Measurements from ENCODE around the gene RPLP1. TPM values are rescaled to one million over a fixed set of nuclear protein-coding genes. Genes with fewer than 3 reads are reported as not detected.

RPLP1 gene
- total RNA-seq, 1 donor from 2014 or later = 96.3 TPM

DNA sequence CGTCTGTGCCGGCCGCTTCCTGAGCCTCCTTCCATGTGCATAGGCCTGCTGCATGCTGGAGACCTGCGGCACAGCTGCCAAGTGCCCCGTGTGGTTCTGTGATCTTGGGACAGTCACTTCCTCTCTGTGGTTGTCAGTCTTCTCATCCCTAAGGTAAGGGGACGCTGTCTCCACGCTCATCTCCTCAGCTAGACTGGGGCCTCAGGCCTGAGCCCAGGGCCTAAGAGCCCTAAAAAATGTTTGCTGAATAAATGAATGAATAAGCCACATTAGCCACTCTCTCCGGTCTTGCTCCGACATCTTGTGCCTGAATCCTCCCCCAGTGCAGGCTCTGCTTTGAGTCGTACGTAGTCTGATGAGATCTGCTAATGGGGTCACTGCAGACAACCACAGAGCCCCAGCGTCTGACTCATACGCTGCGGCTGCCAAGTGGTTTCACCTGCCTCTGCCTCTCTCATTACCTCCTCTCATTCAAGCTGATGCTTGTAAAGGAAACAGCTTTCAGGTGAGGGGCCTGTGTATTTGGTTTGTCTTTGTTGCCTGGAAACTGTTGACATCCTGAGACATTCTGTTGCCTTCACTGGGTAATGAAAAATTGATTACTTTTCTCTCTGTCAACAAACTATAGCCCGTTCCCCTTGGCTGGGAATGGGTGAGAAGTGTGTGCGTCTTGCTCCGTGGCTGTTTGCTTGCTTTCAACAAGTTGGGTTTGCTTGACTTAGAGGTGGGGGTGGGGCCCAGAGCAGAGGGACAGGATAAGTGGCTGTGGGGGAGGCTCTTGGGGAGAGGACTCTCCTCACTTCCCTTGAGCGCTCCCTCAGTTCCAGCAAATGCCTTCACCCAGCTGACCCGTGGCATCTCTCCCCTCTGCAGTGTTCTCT is 15.9 kb downstream of the RPLP1 start:
- DNase-seq (ENCODE audit: low read depth, low spot score) = no peak

DNA sequence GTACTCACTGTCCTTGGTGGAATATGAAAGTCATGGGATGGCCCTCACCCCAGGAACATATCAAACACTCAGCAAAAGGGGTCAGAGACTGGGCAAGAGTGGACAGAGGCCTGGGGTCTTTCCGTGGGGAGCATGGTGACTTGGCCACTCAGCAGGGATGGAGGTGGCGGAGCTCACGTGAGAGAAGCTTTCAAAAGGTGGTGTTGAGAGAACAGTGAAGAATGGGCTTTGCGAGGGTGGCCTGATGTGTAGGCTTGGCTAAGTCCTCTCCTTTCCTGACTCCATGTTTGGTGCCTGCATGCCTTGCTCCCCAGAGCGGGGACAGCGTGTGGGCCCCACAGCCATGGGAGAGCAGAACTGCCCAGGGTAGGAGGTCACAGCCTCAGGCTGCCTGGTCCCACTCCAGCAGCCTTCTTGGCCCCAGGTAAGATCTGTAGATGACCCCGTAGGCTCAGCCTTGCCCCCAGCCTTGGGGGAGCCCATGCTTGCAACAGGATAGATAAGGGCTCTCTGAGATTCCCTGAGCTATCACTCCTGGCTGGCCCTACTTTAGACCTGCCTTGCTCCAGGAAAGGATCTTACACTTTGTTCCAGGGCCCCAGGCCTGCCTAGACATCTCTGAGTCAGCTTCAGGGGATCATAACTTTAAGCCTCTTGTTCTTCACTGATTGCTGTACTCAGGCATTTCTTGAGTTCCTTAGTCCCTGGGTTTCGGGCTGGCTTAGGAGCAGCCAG is 17.0 kb downstream of the RPLP1 start:
- no peak for DNase-seq (ENCODE audit: low read depth, low spot score)

GRCh38 chr15:69472046-69472445 is 19.4 kb downstream of the RPLP1 start:
- no peak for DNase-seq (ENCODE audit: low read depth, low spot score)

DNA sequence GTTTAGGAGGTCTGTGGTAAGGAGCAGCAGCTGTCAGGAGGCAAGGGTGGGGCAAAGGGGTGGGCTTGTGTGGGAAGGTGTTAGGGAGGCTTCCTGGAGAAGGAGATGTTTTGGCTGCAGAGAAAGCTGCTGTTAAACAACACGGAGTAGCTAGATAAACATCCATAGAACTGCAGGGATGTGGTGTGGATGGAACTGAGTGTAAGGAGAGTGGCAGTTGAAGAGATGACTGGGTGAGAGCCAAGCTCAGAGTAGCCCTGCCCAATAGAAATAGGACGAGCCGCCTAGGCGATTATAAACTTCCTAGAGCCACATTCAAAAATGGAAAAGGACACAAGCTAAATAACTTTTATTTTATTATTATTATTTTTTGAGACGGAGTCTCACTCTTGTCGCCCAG is 19.9 kb downstream of the RPLP1 start:
- no peak for DNase-seq (ENCODE audit: low read depth, low spot score)

DNA sequence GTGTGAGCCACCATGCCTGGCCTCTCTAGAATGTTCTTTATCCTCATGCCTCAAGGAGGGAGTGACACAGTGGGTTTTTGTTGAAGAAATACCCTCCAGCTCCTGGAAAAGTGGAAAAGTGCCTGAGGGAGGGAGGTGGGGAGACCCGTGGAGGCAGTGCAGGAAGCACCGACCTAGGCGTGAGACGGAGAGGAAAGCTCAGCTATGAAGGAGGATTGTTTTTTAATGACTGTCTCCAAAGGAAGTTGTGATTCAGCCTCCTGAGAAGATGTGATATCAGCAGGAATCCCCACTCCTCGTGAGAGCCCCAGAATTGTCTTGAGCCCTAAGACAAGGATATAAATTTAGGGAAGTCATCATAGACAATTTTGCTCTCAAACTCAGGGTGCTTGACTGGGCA is 21.7 kb downstream of the RPLP1 start:
- no peak for DNase-seq (ENCODE audit: low read depth, low spot score)

- no peak for DNase-seq (ENCODE audit: low read depth, low spot score)
Observed at GRCh38 chr15:69474846-69475455, 22.3 kb downstream of the RPLP1 start.

GRCh38 chr15:69475769-69476358 is 23.2 kb downstream of the RPLP1 start:
- DNase-seq (ENCODE audit: low read depth, low spot score) = no peak

DNA sequence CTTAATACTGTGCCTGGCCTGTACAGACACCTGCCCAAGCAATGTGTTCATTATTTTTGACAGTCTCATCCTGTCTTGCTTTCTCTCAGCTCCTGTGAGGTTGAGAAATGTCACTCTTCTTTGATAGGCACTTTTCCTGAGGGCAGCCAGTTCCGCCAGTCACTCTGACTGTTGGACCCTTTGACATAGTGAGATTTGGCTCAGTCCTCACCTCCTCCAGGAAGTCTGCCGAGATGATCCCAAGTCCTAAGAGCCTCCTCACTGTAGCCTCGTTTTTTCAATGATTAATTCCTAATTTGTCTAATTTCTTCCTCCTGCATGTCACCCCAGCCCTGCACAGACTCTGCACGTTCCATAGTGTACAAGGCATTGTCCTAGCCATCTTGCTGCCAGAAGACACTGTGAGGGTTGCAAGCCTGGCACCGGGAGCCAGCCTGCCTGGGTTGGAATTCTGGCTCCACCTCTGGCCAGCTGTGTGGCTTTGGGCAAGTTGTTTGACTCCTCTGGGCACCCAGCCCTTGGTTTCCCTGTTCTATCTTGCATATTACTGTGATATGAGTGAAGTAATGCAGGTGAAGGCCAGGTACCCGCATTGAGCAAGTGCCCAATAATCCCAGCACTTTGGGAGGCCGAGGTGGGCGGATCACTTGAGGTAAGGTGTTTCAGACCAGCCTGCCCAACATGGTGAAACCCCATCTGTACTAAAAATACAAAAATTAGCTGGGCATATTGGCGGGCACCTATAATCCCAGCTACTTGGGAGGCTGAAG is 24.3 kb downstream of the RPLP1 start:
- DNase-seq (ENCODE audit: low read depth, low spot score) = no peak

DNA sequence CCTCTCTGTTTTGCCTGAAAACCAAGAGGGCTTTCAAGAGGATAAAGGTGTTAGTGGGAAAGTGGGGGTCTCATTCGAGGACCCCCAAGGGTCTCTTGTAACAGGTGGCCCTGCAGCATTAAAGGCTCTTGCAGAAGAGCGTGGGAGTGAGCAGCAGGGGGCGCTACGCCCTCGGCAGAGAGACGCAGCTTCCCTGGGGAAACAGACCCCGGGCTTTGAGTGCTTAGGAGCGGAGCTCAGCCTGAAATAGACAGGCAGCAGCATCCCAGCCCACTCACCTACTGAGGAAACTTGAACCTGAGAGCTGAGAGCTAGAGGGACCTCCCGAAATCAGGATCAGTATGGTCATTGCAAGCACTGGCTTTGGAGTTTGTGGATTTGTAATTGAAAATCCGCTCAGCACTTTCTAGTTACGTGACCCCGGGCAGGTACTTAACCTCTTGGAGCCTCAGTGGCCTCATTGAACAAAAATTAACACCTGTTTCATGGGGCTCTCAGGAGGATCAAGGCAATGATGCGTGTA is 25.7 kb downstream of the RPLP1 start:
- no peak for DNase-seq (ENCODE audit: low read depth, low spot score)

- no peak for DNase-seq (ENCODE audit: low read depth, low spot score)
Observed at GRCh38 chr15:69479081-69479480, 26.5 kb downstream of the RPLP1 start.

DNA sequence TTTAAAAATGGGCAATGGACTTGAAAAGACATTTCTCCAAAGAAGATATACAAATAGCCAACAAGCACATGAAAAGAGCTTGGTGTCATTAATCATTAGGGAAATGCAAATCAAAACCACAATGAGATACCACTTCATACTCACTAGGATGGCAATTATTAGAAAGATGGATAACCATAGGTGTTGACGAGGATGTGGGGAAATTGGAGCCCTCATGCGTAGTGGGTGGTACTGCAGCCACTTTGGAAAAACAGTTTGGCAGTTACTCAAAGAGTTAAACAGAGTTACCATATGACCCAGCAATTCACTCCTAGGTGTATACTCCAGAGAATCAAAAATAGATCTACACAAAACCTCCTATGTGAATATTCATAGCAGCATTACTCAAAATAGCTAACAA is 27.4 kb downstream of the RPLP1 start:
- no peak for DNase-seq (ENCODE audit: low read depth, low spot score)

GRCh38 chr15:69480932-69481331 is 28.3 kb downstream of the RPLP1 start:
- no peak for DNase-seq (ENCODE audit: low read depth, low spot score)

DNA sequence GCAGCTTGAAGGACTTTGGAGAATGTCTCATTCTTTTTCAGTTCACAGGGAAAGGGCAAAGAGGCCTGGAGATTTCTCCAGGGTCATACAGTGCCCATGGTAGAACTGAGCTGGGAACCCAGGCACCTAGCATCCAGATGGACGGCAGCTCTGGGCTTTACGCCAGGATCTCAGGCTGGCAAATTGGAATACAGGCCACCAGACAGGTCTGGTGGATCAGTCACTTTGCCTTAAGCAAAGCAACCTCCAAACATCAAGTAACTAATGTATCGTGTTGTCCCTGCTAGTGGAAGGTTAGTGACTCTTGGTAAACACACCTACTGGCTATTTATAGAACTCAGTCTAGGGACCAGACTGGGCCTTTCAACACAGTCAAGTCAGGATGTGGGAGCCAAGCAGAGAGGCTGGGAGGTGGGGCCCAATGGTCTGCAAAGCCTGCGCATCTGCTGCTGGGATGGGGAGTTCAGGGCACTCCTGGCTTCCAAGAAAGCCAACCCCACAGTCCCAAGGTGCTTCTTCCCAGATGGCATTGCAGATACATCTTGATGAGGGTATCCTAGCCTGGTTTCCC is 30.2 kb downstream of the RPLP1 start:
- no peak for DNase-seq (ENCODE audit: low read depth, low spot score)

- DNase-seq (ENCODE audit: low read depth, low spot score) = no peak
Observed at GRCh38 chr15:69484837-69485236, 32.2 kb downstream of the RPLP1 start.

DNA sequence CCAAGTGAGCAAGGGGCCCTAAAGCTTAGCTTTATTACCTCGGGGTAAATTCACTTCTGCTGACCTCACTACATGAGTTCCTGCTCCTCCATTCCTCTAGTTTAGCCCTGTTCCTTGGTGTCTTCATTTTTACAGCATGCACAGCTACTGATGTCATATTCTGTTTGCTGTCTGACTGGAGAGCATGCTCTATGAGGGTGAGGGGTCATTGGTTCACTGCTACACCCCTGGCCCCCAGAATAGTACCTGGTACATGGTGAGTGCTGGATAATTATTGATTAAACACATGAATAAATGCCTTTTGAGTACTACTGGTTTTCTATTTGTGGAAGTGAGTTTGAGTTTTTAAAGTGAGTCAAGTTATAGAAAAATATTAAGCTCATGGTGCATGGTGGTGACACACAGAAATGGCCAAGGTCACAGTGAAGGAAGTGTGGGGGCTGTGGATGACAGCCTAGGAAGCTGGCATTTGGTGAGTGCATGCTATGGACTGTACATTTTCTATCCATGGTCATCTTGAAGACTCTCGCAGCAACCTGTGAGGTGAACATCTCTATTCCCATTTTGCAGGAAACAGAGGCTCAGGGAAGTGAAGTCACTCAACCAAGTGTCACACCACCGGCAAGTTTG is 34.0 kb downstream of the RPLP1 start:
- DNase-seq (ENCODE audit: low read depth, low spot score) = no peak

DNA sequence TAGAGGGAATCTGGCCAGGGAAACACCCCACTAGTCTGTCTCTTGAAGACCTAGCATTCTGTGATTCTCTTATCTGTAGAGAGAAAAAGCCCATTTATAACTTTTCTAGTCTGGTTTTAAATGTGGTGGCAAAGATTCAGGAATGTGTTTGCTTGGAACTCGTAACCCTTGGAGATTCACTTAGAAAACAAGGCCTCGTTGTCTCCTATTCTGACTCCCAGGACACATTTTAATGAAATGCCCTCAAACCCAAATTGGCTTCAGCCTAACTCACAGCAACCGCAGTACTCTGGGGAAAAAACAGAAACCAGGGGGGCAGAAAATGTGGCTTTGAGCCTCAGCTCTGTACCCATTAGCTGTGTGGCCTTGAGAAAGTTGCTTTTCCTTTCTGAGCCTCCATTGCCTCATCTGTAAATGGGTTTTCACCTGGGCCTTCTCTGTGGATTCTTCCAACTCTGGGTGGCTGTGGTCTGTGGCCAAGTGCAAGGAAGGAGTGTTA is 36.5 kb downstream of the RPLP1 start:
- no peak for DNase-seq (ENCODE audit: low read depth, low spot score)

DNA sequence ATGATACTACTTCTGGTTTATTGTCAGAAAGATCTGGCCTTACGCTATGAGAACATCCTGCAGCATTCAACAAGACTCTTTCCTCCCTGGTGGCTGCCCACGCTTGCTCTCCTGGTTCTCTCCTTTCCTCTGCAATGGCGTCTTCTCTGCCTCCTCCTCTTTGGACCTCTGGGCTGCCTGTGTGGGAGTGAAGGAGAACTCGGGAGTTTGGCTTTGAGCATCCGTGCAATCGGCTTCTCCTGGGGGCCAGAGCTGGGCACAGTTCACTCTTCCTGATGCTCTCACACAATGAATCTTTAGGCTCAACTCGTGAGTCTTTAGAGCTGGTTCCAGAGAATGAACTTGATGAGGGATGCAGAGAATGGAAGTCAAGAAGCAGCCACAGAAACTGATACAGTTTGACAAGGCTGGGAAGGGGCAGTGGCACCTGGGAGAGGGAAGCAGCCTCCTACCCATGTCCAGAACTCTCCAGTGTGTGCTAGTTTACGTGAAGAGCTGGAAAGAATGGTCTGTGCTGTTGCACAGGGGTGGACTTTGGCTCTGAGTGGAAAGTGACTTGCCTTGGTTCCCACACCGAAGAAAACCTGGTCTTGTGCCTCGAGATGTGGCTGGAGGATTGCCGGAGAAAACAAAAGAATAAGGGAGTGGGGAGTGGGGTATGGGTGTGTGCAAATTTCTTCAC is 37.9 kb downstream of the RPLP1 start:
- DNase-seq (ENCODE audit: low read depth, low spot score) = no peak

DNA sequence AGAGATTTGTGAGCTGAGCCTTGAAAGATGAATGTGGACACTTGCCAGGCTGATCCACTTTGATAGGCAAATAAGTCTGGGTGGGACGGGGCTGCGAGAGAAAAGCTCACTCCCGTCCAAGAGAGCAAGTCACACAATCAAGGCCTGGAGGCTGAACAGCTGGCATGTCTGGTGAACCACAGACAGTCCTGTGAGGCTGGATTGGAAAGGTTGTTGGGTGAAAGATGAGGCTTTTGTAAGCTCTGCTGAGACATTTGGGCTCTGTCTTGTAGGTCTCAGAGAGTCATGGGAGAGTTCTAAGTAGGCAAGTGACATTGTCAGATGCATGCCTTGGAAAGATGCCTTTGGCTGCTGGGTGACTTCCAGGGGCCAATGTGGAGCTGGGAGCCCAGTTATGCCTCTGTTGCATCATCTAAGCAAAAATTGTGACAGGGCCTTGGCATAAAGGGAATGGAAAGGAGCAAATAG is 38.5 kb downstream of the RPLP1 start:
- no peak for DNase-seq (ENCODE audit: low read depth, low spot score)

DNA sequence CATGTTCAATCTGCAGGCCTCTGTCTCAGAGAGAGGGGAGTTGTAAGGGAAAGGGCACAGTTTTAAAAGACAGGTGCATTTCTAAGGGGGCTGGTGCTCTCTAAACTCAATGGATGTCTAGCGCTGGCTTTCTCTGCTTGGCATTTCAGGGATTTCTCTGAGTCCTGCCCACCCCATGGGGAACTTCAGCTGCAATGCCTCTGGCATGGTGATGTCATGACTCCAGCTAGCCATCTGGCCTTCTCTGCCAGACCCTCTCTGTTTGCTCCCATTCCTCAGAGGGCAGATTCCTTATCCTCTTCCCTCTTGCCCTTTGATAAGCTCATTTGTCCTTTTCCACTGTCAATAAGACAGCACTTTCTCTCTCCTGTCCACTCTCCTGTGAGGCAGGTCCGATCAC is 40.8 kb downstream of the RPLP1 start:
- DNase-seq (ENCODE audit: low read depth, low spot score) = no peak

Data from pulmonary artery endothelial cell (primary cell).